ENCODE results near the gene ROR2.

The ROR2 gene

DNA sequence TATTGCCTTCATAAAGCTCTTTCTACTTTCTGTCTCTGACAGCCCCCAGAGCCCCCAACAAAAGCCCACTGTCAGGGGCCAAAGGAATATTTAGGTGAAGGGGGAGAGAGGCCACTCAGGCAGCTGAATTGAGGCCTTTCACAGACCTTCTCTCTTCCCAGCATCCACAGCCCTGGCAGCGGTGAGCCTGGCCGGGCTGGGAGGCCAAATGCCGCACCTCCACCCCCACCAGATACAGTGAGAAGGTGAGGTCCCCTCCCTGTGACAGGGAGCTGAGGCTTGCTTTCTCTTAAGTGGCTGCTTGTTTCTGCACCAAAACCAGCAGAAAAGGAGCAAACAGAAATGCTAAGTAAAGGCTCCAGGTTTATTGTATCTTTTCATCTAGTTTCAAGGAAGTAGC, 168.1 kb downstream of the ROR2 start:
- DNase-seq (no peak), ATAC-seq (ENCODE audit: insufficient read depth, low read depth) (no peak)
- no peaks in the 10 kb centered on the region for H3K9me3 ChIP-seq (ENCODE audit: insufficient read depth, low read length, severe bottlenecking)
- H3K79me2 ChIP-seq (ENCODE audit: insufficient read depth, low read length): no peaks in the 10 kb centered on the region
- TF ChIP-seq, protein P1, sequence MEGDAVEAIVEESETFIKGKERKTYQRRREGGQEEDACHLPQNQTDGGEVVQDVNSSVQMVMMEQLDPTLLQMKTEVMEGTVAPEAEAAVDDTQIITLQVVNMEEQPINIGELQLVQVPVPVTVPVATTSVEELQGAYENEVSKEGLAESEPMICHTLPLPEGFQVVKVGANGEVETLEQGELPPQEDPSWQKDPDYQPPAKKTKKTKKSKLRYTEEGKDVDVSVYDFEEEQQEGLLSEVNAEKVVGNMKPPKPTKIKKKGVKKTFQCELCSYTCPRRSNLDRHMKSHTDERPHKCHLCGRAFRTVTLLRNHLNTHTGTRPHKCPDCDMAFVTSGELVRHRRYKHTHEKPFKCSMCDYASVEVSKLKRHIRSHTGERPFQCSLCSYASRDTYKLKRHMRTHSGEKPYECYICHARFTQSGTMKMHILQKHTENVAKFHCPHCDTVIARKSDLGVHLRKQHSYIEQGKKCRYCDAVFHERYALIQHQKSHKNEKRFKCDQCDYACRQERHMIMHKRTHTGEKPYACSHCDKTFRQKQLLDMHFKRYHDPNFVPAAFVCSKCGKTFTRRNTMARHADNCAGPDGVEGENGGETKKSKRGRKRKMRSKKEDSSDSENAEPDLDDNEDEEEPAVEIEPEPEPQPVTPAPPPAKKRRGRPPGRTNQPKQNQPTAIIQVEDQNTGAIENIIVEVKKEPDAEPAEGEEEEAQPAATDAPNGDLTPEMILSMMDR (IDR thresholded peaks at IDR 0.05; ENCODE audit: borderline replicate concordance, extremely low read depth, low read length, poor library complexity, severe bottlenecking): no peak
- no peak for TF ChIP-seq EZH2 (IDR thresholded peaks at IDR 0.05; ENCODE audit: borderline replicate concordance, low read depth, low read length, severe bottlenecking)
- no peak overlapping the region for H3K4me2 ChIP-seq (ENCODE audit: insufficient read depth, low read length)
- H3K9ac ChIP-seq (ENCODE audit: low read depth, low read length): no peak overlapping the region
- H3K4me1 ChIP-seq (ENCODE audit: insufficient read depth, low read length): no peaks in the 10 kb centered on the region
- H3K27me3 ChIP-seq (ENCODE audit: insufficient read depth, low read length, poor library complexity): peaks cover 3% of the 10 kb centered on the region
- no peak overlapping the region for H3K4me3 ChIP-seq (ENCODE audit: low read depth in 1 of 2, low read length in 2 of 2)
- no peaks in the 10 kb centered on the region for H4K20me1 ChIP-seq (ENCODE audit: insufficient read depth, low read length)
- H3K27ac ChIP-seq (ENCODE audit: low read length): no peak overlapping the region
- no peak overlapping the region for H2AFZ ChIP-seq (ENCODE audit: low read depth, low read length)
- H3K36me3 ChIP-seq (ENCODE audit: insufficient read depth, low read length): no peaks in the 10 kb centered on the region

DNA sequence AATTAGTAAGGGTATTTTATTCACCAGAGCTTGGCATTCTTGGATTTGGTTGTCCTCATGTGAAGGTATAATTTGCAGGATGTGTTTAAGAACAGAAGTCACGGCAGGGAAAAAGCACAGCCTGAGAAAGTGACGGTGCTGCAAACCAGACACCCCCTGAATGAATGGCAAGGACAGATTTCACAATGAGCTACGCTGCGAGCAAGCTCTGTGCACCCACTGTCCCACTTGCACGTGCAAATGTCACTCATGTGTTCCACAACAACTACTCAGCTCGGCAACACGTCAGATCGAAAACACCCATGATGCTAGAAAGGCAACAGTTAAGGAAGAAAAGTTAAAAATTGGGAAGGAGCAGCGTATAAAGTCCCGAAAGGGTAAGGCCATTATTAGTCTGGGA, 168.9 kb downstream of the ROR2 start:
- no peak overlapping the region for H3K4me3 ChIP-seq (ENCODE audit: low read depth in 1 of 2, low read length in 2 of 2)
- no peaks in the 10 kb centered on the region for H3K9me3 ChIP-seq (ENCODE audit: insufficient read depth, low read length, severe bottlenecking)
- no peaks in the 10 kb centered on the region for H3K79me2 ChIP-seq (ENCODE audit: insufficient read depth, low read length)
- H3K4me1 ChIP-seq (ENCODE audit: insufficient read depth, low read length): no peaks in the 10 kb centered on the region
- no peak for ATAC-seq (ENCODE audit: insufficient read depth, low read depth)
- H3K9ac ChIP-seq (ENCODE audit: low read depth, low read length): no peak overlapping the region
- DNase-seq: no peak
- TF ChIP-seq, protein P1 (IDR thresholded peaks at IDR 0.05; ENCODE audit: borderline replicate concordance, extremely low read depth, low read length, poor library complexity, severe bottlenecking): no peak
- TF ChIP-seq EZH2 (IDR thresholded peaks at IDR 0.05; ENCODE audit: borderline replicate concordance, low read depth, low read length, severe bottlenecking): no peak
- peaks cover 7% of the 10 kb centered on the region for H3K27me3 ChIP-seq (ENCODE audit: insufficient read depth, low read length, poor library complexity)
- no peak overlapping the region for H3K4me2 ChIP-seq (ENCODE audit: insufficient read depth, low read length)
- no peaks in the 10 kb centered on the region for H4K20me1 ChIP-seq (ENCODE audit: insufficient read depth, low read length)
- no peak overlapping the region for H2AFZ ChIP-seq (ENCODE audit: low read depth, low read length)
- no peak overlapping the region for H3K27ac ChIP-seq (ENCODE audit: low read length)
- no peaks in the 10 kb centered on the region for H3K36me3 ChIP-seq (ENCODE audit: insufficient read depth, low read length)

- Histone ChIP-seq H4K20me1 (ENCODE audit: insufficient read depth, low read length) (no peaks in the 10 kb centered on the region), H3K79me2 (ENCODE audit: insufficient read depth, low read length) (no peaks in the 10 kb centered on the region), H3K4me3 (ENCODE audit: low read depth in 1 of 2, low read length in 2 of 2) (no peak overlapping the region), H3K4me2 (ENCODE audit: insufficient read depth, low read length) (no peak overlapping the region), H2AFZ (ENCODE audit: low read depth, low read length) (no peak overlapping the region), H3K9ac (ENCODE audit: low read depth, low read length) (no peak overlapping the region), H3K9me3 (ENCODE audit: insufficient read depth, low read length, severe bottlenecking) (no peaks in the 10 kb centered on the region), H3K36me3 (ENCODE audit: insufficient read depth, low read length) (no peaks in the 10 kb centered on the region), H3K27ac (ENCODE audit: low read length) (no peak overlapping the region), H3K27me3 (ENCODE audit: insufficient read depth, low read length, poor library complexity) (peaks cover 14% of the 10 kb centered on the region), H3K4me1 (ENCODE audit: insufficient read depth, low read length) (no peaks in the 10 kb centered on the region)
- DNase-seq: no peak
- no peak for ATAC-seq (ENCODE audit: insufficient read depth, low read depth)
- no peak for TF ChIP-seq EZH2 (IDR thresholded peaks at IDR 0.05; ENCODE audit: borderline replicate concordance, low read depth, low read length, severe bottlenecking)
- TF ChIP-seq, protein P1 (IDR thresholded peaks at IDR 0.05; ENCODE audit: borderline replicate concordance, extremely low read depth, low read length, poor library complexity, severe bottlenecking): no peak
Measured at GRCh38 chr9:91778031-91778430, 172.0 kb downstream of the ROR2 start.

- no peak overlapping the region for H3K9ac ChIP-seq (ENCODE audit: low read depth, low read length)
- no peaks in the 10 kb centered on the region for H3K36me3 ChIP-seq (ENCODE audit: insufficient read depth, low read length)
- H3K9me3 ChIP-seq (ENCODE audit: insufficient read depth, low read length, severe bottlenecking): no peaks in the 10 kb centered on the region
- H3K27me3 ChIP-seq (ENCODE audit: insufficient read depth, low read length, poor library complexity): peaks cover 14% of the 10 kb centered on the region
- no peaks in the 10 kb centered on the region for H4K20me1 ChIP-seq (ENCODE audit: insufficient read depth, low read length)
- H3K4me1 ChIP-seq (ENCODE audit: insufficient read depth, low read length): no peaks in the 10 kb centered on the region
- ATAC-seq (ENCODE audit: insufficient read depth, low read depth) (no peak), DNase-seq (no peak)
- no peak overlapping the region for H3K4me2 ChIP-seq (ENCODE audit: insufficient read depth, low read length)
- H3K27ac ChIP-seq (ENCODE audit: low read length): no peak overlapping the region
- H2AFZ ChIP-seq (ENCODE audit: low read depth, low read length): no peak overlapping the region
- no peak overlapping the region for H3K4me3 ChIP-seq (ENCODE audit: low read depth in 1 of 2, low read length in 2 of 2)
- H3K79me2 ChIP-seq (ENCODE audit: insufficient read depth, low read length): no peaks in the 10 kb centered on the region
- TF ChIP-seq EZH2 (IDR thresholded peaks at IDR 0.05; ENCODE audit: borderline replicate concordance, low read depth, low read length, severe bottlenecking): no peak
- TF ChIP-seq, protein P1 (IDR thresholded peaks at IDR 0.05; ENCODE audit: borderline replicate concordance, extremely low read depth, low read length, poor library complexity, severe bottlenecking): no peak
Measured at GRCh38 chr9:91777292-91777830, 172.7 kb downstream of the ROR2 start.
